KMS-11 (cell line): ENCODE data around the gene ITGAL.
A peak's percentile ranks its signal among the peaks of the same experiment; 100 is the strongest.

Source experiments
- H2AFZ ChIP-seq: fragments of 200-600 bp; sonication (generic); 2 replicates; pipeline ENCODE4 v1.6.1; 2016; ENCODE audit warnings: antibody characterized with exemption, mixed run types, low read depth
- H3K27ac ChIP-seq: fragments of 200-600 bp; sonication (generic); 2 replicates; pipeline ENCODE4 v1.6.1; 2016; ENCODE audit warnings: mild to moderate bottlenecking, mixed run types
- H3K27me3 ChIP-seq: fragments of 200-600 bp; sonication (generic); 2 replicates; pipeline ENCODE4 v1.6.1; 2017; ENCODE audit warnings: mild to moderate bottlenecking, low read depth, mixed run types, moderate library complexity; ENCODE audit not compliant: insufficient read depth
- H3K36me3 ChIP-seq: fragments of 200-600 bp; sonication (generic); 2 replicates; pipeline ENCODE4 v1.6.1; 2017; ENCODE audit warnings: mild to moderate bottlenecking, mixed run types; ENCODE audit not compliant: insufficient read depth
- H3K4me1 ChIP-seq: fragments of 200-600 bp; sonication (generic); 2 replicates; pipeline ENCODE4 v1.6.1; 2016; ENCODE audit warnings: mild to moderate bottlenecking, low read depth, mixed run types; ENCODE audit not compliant: poor library complexity, severe bottlenecking
- H3K4me2 ChIP-seq: fragments of 200-600 bp; sonication (generic); 2 replicates; pipeline ENCODE4 v1.7.0; 2016; ENCODE audit warnings: mild to moderate bottlenecking, mixed run types
- H3K4me3 ChIP-seq: fragments of 200-600 bp; sonication (generic); IDR thresholded peaks from 2 replicates; pipeline ENCODE4 v1.6.1; 2017; ENCODE audit warnings: low read depth, low read length, mixed read lengths; ENCODE audit not compliant: insufficient read depth
- H3K79me2 ChIP-seq: fragments of 200-600 bp; sonication (generic); 2 replicates; pipeline ENCODE4 v1.6.1; 2016; ENCODE audit warnings: low read depth, mixed run types; ENCODE audit not compliant: insufficient read depth
- H3K9ac ChIP-seq: fragments of 200-600 bp; sonication (generic); 2 replicates; pipeline ENCODE4 v1.6.1; 2016; ENCODE audit warnings: mild to moderate bottlenecking, mixed run types
- H4K20me1 ChIP-seq: fragments of 200-600 bp; sonication (generic); 2 replicates; pipeline ENCODE4 v1.6.1; 2016; ENCODE audit warnings: mild to moderate bottlenecking, mixed run types; ENCODE audit not compliant: insufficient read depth
- CTCF ChIP-seq: fragments of 200-600 bp; sonication (generic); conservative IDR thresholded peaks from 2 replicates; pipeline ENCODE4 v1.6.1; 2017; ENCODE audit warnings: low read depth, mild to moderate bottlenecking, antibody characterized with exemption, low read length, moderate library complexity, mixed read lengths

The ITGAL gene

DNA sequence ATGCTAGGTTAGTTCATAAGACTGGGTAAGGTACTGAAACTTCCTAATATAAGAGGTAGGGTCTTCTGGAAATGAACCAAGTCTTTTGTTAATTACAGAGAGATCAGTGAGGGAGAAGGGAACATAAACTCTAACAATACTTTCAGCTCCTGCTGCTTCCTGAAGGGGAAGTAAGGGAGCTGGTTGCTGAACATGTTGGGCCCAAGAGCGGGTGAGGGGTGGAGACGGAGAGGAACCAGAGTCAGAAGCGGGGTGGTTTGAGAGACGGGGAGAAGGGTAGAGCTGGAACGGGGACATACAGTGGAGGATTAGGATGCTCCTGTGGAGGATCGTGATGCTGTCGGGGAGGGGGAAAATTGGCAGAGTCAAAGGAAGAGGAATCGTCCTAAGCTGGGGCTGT lies 73.6 kb downstream of the ITGAL start:
- H3K79me2 ChIP-seq: no peaks in the 10 kb centered on the region
- H3K27me3 ChIP-seq: no peaks in the 10 kb centered on the region
- H3K27ac ChIP-seq: no peak overlapping the region
- peaks cover 2% of the 10 kb centered on the region for H3K4me1 ChIP-seq
- H4K20me1 ChIP-seq: no peaks in the 10 kb centered on the region
- H3K4me3 ChIP-seq: no peak overlapping the region
- no peak for TF ChIP-seq CTCF
- H3K4me2 ChIP-seq: no peak overlapping the region
- H3K9ac ChIP-seq: no peak overlapping the region
- H2AFZ ChIP-seq: no peak overlapping the region
- no peaks in the 10 kb centered on the region for H3K36me3 ChIP-seq

DNA sequence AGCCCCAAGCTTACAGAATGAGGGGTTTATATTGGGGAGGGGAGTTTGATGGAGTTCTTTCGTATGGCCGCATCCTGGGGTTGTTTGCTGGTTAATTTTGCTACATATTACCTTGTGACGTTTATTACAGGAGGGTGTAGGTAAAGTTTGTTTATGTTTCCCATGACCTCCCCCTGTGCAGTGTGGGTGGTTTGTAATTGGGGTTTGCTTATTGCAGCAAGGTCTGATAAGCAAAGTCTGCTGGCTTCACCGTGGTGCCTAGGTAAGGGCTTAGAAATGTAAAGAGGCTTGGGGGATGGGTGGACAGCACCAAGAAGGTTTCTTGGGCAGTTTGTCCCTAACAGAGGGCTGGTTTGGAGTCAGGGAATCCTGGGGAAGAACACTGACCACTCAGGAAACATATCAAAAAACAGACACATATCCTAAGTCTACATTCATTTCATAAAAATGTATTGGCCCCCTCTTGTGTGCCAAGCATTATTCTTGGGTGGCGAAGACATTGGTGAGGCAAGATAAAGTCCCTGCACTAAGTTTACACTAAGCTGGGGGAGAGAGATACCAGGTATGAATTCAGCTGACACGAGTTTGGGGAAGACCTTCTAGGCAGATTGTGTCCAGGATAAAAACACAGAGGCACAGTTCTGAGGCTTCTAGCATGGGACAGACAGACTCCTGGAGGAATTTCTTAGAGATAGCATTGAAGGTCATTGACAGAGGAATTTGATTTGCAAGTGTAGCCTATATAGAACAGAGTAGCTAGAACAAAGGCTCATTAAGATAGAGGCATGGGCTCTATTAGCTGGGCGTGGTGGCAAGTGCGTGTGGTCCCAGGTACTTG lies 76.1 kb downstream of the ITGAL start:
- H3K4me2 ChIP-seq: no peak overlapping the region
- no peak for TF ChIP-seq CTCF
- no peak overlapping the region for H3K4me3 ChIP-seq

DNA sequence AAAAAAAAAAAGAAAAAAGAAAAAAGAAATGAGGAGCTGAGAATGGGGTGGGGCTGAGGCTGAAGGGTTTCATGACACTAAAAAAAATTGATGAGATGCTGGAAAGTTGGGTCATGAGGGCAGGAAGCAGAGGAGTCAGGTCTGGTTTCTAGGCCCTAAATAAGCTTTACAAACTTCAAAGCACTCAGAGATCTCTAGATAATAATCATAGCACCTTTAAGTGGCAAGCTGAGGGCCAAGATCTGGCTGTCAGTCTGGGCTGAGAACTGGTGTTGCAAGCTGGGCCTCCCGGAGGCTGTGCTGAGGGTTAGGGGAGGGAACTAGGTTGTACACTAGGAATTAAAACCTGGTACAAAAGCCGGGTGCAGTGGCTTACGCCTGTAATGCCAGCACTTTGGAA lies 79.2 kb downstream of the ITGAL start:
- H3K27me3 ChIP-seq: no peaks in the 10 kb centered on the region
- peak overlapping the region; percentile 19; the same call in 1 of the 2 replicates for H3K4me2 ChIP-seq
- H3K36me3 ChIP-seq: no peaks in the 10 kb centered on the region
- no peak overlapping the region for H2AFZ ChIP-seq
- H3K9ac ChIP-seq: no peak overlapping the region
- no peak overlapping the region for H3K4me3 ChIP-seq
- peak overlapping the region; percentile 33 for H3K27ac ChIP-seq
- H4K20me1 ChIP-seq: no peaks in the 10 kb centered on the region
- peaks cover 11% of the 10 kb centered on the region for H3K79me2 ChIP-seq
- TF ChIP-seq CTCF: no peak
- H3K4me1 ChIP-seq: peaks cover 22% of the 10 kb centered on the region

More for the DNA sequence above, 76.1 kb downstream of the ITGAL start:
- Histone ChIP-seq H3K36me3 (no peaks in the 10 kb centered on the region), H4K20me1 (no peaks in the 10 kb centered on the region), H3K27me3 (no peaks in the 10 kb centered on the region), H2AFZ (no peak overlapping the region), H3K79me2 (no peaks in the 10 kb centered on the region), H3K4me1 (peaks cover 16% of the 10 kb centered on the region), H3K27ac (no peak overlapping the region), H3K9ac (no peak overlapping the region)

DNA sequence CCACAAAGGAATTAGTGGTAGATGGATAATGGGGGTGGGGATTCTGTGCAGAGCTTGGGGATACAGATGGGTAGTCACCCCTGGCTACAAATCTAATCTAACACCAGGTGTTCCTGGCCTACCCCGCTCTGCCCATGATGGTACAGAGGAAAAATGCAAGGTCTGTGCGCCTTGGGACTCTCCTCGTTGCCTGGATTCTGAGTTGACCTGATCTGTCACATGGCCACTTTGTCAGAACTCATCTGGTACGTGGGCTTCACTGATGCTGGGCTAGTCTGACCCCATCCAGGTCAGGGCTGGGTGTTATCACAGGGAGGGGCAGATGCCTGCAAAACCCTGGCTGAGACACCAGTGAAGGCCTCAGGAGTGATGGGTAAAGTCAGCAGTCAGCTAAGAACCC lies 80.4 kb downstream of the ITGAL start:
- Histone ChIP-seq H3K4me3 (no peak overlapping the region), H3K36me3 (no peaks in the 10 kb centered on the region), H3K27me3 (no peaks in the 10 kb centered on the region), H3K4me1 (peaks cover 23% of the 10 kb centered on the region), H4K20me1 (no peaks in the 10 kb centered on the region), H3K9ac (no peak overlapping the region), H3K4me2 (no peak overlapping the region), H3K27ac (no peak overlapping the region), H3K79me2 (peaks cover 18% of the 10 kb centered on the region), H2AFZ (no peak overlapping the region)
- no peak for TF ChIP-seq CTCF
